ENCODE measurements around the gene TMEM169. TPM values are rescaled to one million over a fixed set of nuclear protein-coding genes. Genes with fewer than 3 reads are reported as not detected.
"Not testable (repeated sequence)": the region's sequence is repeated elsewhere in the genome, so short reads cannot be mapped to it uniquely, and the experiment has no call there.

Gene TMEM169
- total RNA-seq, 1 experiment from 2014 or later: 0.17 TPM

GRCh38 chr2:216126943-216127342 is 45.2 kb downstream of the TMEM169 start:
- DNase-seq (ENCODE audit: extremely low read depth, low read depth): no peak

GRCh38 chr2:216130346-216130971 is 48.7 kb downstream of the TMEM169 start:
- no peak for DNase-seq (ENCODE audit: extremely low read depth, low read depth)

DNA sequence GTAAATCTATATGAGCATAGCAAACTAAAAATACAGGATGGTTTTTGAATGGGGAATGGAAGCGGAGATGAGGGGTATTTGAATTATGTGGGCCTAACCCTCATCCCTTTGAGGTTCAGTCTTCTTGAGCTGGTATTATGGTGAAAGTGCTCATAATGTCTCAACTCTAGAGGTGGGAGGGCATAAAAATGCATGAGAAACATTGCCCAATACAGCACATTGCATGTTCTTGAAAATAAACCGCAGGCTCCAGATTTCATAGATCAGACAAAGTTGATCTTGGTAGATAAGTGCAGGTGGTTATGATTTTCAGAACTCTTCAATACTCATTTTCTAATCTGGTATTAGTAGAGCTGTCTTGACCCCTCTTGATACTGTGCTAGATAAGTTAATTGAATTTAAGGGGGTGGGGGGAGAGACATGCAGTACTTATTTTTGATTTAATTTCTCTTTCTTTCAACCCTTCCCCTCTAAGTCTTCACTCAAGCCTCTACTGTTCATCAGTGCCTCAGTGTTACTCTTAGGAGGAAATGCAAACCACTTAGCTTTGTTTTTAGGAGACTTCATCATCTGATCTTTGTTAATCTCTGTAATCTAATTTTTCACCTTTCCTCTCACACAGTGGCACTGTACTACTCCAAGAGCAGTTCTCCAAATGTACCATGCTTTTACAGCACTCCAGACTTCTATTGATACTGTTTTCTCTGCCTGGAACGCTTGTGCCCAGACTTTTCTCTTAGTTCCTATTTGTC is 49.6 kb downstream of the TMEM169 start:
- DNase-seq (ENCODE audit: extremely low read depth, low read depth): no peak

- DNase-seq (ENCODE audit: extremely low read depth, low read depth): no peak
These were observed 50.9 kb downstream of the TMEM169 start for GRCh38 chr2:216132585-216132984.

DNA sequence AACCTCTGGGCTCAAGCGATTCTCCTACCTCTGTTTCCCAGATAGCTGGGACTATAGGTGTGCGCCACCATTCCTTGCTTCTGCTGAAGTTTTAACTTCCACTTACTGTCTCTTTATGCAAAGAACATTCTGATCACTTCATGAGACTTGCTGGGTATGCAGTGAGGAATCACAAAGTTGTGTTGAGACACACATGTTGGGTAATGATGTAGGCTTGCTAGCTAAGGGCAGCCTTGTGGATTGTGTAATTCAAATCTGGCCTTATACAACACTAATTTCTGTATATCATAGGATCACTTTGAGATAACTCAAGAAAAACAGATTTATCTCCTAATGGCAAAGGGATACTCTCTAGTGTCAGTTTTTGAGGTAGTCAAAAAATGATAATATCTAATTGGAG is 51.7 kb downstream of the TMEM169 start:
- DNase-seq (ENCODE audit: extremely low read depth, low read depth): no peak

GRCh38 chr2:216134958-216135541 is 53.3 kb downstream of the TMEM169 start:
- DNase-seq (ENCODE audit: extremely low read depth, low read depth): no peak

DNA sequence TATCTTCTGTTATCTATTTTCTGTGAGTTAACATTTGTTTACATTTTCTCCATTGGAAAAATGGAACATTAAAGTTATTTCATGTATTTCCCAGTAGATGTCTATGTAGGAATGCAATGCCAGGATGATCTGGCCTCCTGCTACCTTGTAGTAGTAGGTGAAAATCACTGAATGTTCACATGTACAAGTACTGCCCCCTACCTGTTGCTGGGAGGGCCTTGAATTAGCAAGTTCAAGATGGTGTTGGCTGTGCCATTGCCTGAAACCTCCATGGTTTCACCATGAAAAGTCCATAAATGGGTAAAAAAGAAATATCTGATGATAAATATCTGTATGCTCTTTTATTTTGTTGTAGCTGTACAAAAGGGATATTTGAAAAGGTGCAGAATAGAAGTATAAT is 58.2 kb downstream of the TMEM169 start:
- no peak for DNase-seq (ENCODE audit: extremely low read depth, low read depth)

DNA sequence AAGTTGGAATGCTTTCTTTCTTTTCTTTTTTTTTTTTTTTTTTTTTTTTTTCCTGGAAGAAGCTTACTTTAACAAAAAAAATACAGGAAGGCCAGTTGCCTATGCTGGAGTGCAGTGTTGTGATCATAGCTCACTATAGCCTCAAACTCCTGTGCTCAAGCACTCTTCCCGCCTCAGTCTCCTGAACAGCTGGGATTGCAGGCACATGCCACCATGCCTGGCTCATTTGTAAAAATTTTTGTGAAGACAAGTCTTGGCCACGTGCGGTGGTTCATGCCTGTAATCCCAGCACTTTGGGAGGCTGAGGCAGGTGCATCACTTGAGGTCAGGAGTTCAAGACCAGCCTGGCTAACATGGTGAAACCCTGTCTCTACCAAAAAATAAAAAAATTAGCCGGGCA is 59.8 kb downstream of the TMEM169 start:
- not testable (repeated sequence) for DNase-seq (ENCODE audit: extremely low read depth, low read depth)

DNA sequence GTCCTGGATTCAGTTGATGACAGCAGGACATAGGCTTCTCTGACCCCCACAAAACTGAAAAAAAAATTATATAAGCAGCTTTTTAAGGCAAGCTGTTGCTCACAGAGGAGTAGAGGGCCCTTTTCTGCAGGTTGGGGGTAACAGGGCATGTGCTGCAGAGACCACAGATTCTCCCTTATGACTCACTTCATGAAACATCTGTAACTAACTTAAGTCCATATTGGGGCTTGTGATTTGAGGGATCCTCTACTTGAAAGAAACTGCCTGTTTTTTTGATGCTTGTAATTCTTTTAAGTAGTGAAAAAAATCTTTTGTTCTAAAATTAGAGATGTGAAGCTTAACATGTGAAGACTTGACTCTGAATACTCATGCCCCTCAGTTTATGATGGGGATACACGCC is 60.8 kb downstream of the TMEM169 start:
- DNase-seq (ENCODE audit: extremely low read depth, low read depth): no peak

DNA sequence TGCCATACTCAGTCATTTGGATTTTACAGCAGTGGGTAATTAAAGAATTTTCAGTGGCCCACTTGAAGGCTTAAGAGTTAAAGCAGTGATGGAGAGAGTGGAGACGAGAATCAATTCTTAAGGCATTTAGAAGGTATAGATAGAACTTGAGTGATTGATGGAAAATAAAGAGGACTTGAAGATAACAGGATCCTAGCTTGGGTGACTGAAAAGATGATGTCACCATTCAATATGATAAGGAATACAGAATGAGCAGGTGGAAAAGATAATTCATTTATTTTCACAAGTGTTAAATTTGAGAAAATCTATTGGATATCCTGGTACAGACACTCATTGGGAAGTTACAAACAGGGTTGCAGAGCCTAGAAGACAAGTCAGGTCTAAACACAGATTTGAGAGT is 62.7 kb downstream of the TMEM169 start:
- no peak for DNase-seq (ENCODE audit: extremely low read depth, low read depth)

- DNase-seq (ENCODE audit: extremely low read depth, low read depth): no peak
These were observed 63.1 kb downstream of the TMEM169 start for GRCh38 chr2:216144857-216145256.

GRCh38 chr2:216146573-216146972 is 64.9 kb downstream of the TMEM169 start:
- DNase-seq (ENCODE audit: extremely low read depth, low read depth): no peak

- DNase-seq (ENCODE audit: extremely low read depth, low read depth): no peak
These were observed 65.7 kb downstream of the TMEM169 start for GRCh38 chr2:216147172-216148131.

DNA sequence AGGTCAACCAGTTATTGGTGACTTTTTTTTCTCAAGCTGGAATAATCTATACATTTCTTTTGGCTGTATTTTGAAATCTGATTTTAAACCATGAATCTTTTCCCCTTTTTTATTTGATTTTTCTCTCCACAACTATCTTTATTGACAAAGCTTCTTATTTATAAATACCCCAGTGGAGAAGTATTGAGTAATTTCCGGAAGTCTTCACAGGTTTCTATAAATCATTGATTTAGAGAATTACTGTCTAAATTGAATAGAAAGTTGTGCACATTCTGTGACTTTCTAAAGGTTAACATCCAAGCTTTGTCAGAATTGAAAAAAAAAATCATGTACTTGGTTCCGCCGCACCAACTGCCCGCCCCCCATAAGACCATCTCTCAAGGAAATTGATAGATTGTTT is 67.3 kb downstream of the TMEM169 start:
- no peak for DNase-seq (ENCODE audit: extremely low read depth, low read depth)

- no peak for DNase-seq (ENCODE audit: extremely low read depth, low read depth)
These were observed 68.0 kb downstream of the TMEM169 start for GRCh38 chr2:216149741-216150140.

DNA sequence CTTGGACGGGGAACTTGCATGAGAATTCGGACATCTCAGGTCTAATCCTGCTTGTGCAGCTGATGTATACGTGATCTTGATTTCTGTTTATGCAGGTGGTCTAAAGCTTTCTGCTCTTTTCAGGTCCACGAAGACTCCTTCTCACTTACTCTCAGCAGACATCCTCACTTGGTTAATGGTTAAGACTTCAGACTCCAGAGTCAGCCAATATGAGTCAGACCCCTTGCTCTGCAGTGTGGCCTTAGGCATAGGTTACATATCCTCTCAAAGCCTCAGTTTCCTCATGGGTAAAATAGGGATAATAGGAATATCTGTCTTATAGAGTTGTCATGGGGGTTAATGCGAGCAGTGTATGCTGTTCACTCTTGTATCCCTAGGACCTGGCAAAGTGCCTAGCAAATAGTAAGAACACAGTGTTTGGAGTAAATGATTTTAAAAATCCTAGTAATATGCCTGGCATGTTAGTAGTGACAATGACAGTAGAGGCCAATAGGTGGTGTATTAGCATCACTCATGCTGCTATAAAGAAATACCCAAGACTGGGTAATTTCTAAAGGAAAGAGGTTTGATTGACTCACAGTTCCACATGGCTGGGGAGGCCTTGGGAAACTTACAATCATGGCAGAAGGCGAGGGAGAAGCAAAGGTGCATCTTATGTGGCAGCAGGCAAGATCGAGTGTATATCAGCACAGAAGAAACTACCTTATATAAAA is 69.8 kb downstream of the TMEM169 start:
- DNase-seq (ENCODE audit: extremely low read depth, low read depth): no peak
